ENCODE data around the gene APLN.

DNA sequence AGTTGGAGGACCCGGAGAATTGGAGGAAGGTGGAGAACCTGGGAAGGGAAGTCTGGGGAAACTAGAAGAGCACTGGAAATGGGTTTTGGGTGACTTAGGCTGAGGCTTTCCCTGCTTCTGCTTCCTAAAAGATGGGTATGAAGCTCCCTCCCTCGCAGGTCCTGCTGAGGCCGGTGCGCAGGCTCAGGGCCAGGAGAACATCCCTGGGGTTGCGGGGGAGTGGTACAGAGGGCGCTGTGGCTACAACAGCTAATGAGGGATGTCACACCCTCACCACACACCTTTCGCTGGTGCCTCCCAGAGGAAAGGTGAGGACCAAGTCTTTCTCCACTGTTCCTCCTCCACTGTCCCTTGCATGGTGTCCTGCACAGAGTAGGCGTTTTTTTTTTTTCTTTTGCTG, 15.8 kb downstream of the APLN start:
- TF ChIP-seq, protein P1, sequence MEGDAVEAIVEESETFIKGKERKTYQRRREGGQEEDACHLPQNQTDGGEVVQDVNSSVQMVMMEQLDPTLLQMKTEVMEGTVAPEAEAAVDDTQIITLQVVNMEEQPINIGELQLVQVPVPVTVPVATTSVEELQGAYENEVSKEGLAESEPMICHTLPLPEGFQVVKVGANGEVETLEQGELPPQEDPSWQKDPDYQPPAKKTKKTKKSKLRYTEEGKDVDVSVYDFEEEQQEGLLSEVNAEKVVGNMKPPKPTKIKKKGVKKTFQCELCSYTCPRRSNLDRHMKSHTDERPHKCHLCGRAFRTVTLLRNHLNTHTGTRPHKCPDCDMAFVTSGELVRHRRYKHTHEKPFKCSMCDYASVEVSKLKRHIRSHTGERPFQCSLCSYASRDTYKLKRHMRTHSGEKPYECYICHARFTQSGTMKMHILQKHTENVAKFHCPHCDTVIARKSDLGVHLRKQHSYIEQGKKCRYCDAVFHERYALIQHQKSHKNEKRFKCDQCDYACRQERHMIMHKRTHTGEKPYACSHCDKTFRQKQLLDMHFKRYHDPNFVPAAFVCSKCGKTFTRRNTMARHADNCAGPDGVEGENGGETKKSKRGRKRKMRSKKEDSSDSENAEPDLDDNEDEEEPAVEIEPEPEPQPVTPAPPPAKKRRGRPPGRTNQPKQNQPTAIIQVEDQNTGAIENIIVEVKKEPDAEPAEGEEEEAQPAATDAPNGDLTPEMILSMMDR (IDR thresholded peaks at IDR 0.05 in 2 of 3, conservative IDR thresholded peaks at IDR 0.05 in 1 of 3; ENCODE audit: insufficient read depth in 2 of 3, low read depth in 1 of 3, low read length in 3 of 3), result peak in 2 of 3 experiments; percentile 13 to 22; a peak in 2 of 6 replicates
- TF ChIP-seq POLR2AphosphoS2 (IDR thresholded peaks at IDR 0.05; ENCODE audit: low read length) (no peak), POLR2A (conservative IDR thresholded peaks at IDR 0.05) (no peak), ZC3H11A (IDR thresholded peaks at IDR 0.05; ENCODE audit: low read depth, low read length) (no peak), NFE2L1 (tag; IDR thresholded peaks at IDR 0.05; ENCODE audit: borderline replicate concordance, low read depth) (no peak), ELF1 (tag; IDR thresholded peaks at IDR 0.05) (no peak)
- TF ChIP-seq, protein P2, sequence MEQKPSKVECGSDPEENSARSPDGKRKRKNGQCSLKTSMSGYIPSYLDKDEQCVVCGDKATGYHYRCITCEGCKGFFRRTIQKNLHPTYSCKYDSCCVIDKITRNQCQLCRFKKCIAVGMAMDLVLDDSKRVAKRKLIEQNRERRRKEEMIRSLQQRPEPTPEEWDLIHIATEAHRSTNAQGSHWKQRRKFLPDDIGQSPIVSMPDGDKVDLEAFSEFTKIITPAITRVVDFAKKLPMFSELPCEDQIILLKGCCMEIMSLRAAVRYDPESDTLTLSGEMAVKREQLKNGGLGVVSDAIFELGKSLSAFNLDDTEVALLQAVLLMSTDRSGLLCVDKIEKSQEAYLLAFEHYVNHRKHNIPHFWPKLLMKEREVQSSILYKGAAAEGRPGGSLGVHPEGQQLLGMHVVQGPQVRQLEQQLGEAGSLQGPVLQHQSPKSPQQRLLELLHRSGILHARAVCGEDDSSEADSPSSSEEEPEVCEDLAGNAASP (IDR thresholded peaks at IDR 0.05), result no peak
